GM03348 (cell line): ENCODE measurements around the gene LCTL.
A peak's percentile ranks its signal among the peaks of the same experiment; 100 is the strongest.
"Not testable (repeated sequence)": the region's sequence is repeated elsewhere in the genome, so short reads cannot be mapped to it uniquely, and the experiment has no call there.

Experiments
- DNase-seq: peaks from one replicate; pipeline ENCODE4 v3.0.0; 2012; ENCODE audit warnings: low spot score

The LCTL gene

DNA sequence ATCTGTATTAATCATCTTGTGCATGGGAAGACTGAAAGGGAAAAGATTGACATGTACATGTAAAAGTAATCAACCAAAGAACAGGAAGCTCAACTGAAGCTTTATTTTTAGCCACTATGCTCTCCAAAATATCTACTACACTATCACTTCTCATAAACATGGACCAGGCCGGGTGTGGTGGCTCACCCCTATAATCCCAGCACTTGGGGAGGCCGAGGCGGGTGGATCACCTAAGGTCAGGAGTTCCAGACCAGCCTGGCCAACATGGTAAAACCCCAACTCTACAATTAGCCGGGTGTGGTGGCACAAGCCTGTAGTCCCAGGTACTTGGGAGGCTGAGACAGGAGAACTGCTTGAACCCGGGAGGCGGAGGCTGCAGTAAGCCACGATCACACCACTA lies 65.5 kb downstream of the LCTL start:
- DNase-seq, result not testable (repeated sequence)

DNA sequence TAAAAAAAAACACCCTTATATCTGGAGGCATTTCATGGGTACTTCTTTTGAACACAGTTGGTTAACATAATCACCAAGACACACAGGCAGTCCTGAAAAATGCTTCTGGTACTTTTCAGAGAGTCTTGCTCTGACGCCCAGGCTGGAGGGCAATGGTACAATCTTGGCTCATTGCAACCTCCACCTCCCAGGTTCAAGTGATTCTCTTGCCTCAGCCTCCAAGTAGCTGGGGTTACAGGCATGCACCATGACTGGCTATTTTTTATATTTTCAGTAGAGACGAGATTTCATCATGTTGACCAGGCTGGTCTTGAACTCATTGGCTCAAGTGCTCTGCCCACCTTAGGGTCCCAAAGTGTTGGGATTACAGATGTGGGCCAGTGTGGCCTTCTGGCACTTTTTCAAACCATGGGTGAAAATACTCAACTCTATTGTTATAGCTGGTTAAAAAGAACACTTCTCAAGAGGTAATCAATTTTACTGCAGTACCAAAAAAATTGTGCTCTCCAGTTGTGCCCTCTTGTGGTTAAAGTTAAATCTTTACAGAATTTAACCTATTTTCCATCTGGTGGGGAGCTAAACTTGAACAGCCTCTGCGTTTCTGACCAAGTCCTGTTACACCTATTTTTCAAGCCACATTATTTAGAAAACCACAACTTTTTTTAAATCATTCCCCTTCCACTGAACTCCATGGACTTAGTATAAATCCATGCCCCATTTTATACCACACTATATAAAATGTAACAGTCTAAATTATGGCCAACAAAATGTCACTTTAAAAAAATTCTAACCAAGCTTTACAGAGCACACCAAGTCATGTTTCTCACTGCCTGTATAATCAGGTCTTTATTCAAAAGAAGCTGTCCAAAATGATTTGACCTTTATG lies 67.1 kb downstream of the LCTL start:
- peak; percentile 34 for DNase-seq
